ENCODE measurements around the gene CREB1.
A peak's percentile ranks its signal among the peaks of the same experiment; 100 is the strongest.
"Not testable (repeated sequence)": the region's sequence is repeated elsewhere in the genome, so short reads cannot be mapped to it uniquely, and the experiment has no call there.

The CREB1 gene

GRCh38 chr2:207529330-207530159, at the start of gene CREB1:
Gene CREB1, plus strand, starts transcription at chr2:207529962. Its CDS starts 25,674 bp downstream, at chr2:207555636.
- DNase-seq (ENCODE audit: low read depth in 2 of 2), result peak; percentile 99 to 100

- DNase-seq (ENCODE audit: low read depth in 2 of 2), result no peak
Measured at GRCh38 chr2:207480521-207481040, 49.2 kb upstream of the CREB1 start.

- DNase-seq (ENCODE audit: low read depth in 2 of 2), result no peak
Measured at GRCh38 chr2:207481924-207482323, 47.8 kb upstream of the CREB1 start.

- DNase-seq (ENCODE audit: low read depth in 2 of 2), result no peak
Measured at GRCh38 chr2:207482630-207483029, 47.1 kb upstream of the CREB1 start.

- no peak for DNase-seq (ENCODE audit: low read depth in 2 of 2)
Measured at GRCh38 chr2:207483066-207483465, 46.7 kb upstream of the CREB1 start.

GRCh38 chr2:207483477-207483876, 46.3 kb upstream of the CREB1 start:
- no peak for DNase-seq (ENCODE audit: low read depth in 2 of 2)

GRCh38 chr2:207484444-207485391, 45.0 kb upstream of the CREB1 start:
- no peak for DNase-seq (ENCODE audit: low read depth in 2 of 2)

GRCh38 chr2:207487650-207488311, 42.0 kb upstream of the CREB1 start:
- DNase-seq (ENCODE audit: low read depth in 2 of 2), result no peak

GRCh38 chr2:207489251-207489650, 40.5 kb upstream of the CREB1 start:
- no peak for DNase-seq (ENCODE audit: low read depth in 2 of 2)

- DNase-seq (ENCODE audit: low read depth in 2 of 2), result no peak
Measured at GRCh38 chr2:207490441-207490840, 39.3 kb upstream of the CREB1 start.

GRCh38 chr2:207491086-207491485, 38.7 kb upstream of the CREB1 start:
- no peak for DNase-seq (ENCODE audit: low read depth in 2 of 2)

GRCh38 chr2:207491956-207492355, 37.8 kb upstream of the CREB1 start:
- no peak for DNase-seq (ENCODE audit: low read depth in 2 of 2)

GRCh38 chr2:207492461-207492860, 37.3 kb upstream of the CREB1 start:
- DNase-seq (ENCODE audit: low read depth in 2 of 2), result no peak

- DNase-seq (ENCODE audit: low read depth in 2 of 2), result no peak
Measured at GRCh38 chr2:207494137-207494536, 35.6 kb upstream of the CREB1 start.

- not testable (repeated sequence) for DNase-seq (ENCODE audit: low read depth in 2 of 2)
Measured at GRCh38 chr2:207496936-207497335, 32.8 kb upstream of the CREB1 start.

- no peak for DNase-seq (ENCODE audit: low read depth in 2 of 2)
Measured at GRCh38 chr2:207497596-207497995, 32.2 kb upstream of the CREB1 start.

- no peak for DNase-seq (ENCODE audit: low read depth in 2 of 2)
Measured at GRCh38 chr2:207498427-207498826, 31.3 kb upstream of the CREB1 start.

GRCh38 chr2:207499114-207499513, 30.6 kb upstream of the CREB1 start:
- DNase-seq (ENCODE audit: low read depth in 2 of 2), result no peak

GRCh38 chr2:207501802-207502576, 27.8 kb upstream of the CREB1 start:
- no peak for DNase-seq (ENCODE audit: low read depth in 2 of 2)

- no peak for DNase-seq (ENCODE audit: low read depth in 2 of 2)
Measured at GRCh38 chr2:207502577-207503198, 27.1 kb upstream of the CREB1 start.

- DNase-seq (ENCODE audit: low read depth in 2 of 2), result no peak
Measured at GRCh38 chr2:207503234-207503633, 26.5 kb upstream of the CREB1 start.
